HG03066 (cell line): Measurements from ENCODE around the gene TSNAXIP1.
"Not testable (repeated sequence)": the region's sequence is repeated elsewhere in the genome, so short reads cannot be mapped to it uniquely, and the experiment has no call there.

Experiments
- ATAC-seq: cut with Tn5 transposase; IDR thresholded peaks from one replicate; pipeline ENCODE4 v1.9.1; 2021; ENCODE audit warnings: low read depth; ENCODE audit not compliant: unreplicated experiment

TSNAXIP1 gene

GRCh38 chr16:67857547-67858233, 51.0 kb downstream of the TSNAXIP1 start:
- ATAC-seq: no peak

- no peak for ATAC-seq
Measured at GRCh38 chr16:67858500-67858899, 51.8 kb downstream of the TSNAXIP1 start.

GRCh38 chr16:67860589-67861398, 54.1 kb downstream of the TSNAXIP1 start:
- ATAC-seq: no peak

- no peak for ATAC-seq
Measured at GRCh38 chr16:67861877-67862276, 55.2 kb downstream of the TSNAXIP1 start.

- ATAC-seq: no peak
Measured at GRCh38 chr16:67862623-67863583, 56.2 kb downstream of the TSNAXIP1 start.

GRCh38 chr16:67864044-67864443, 57.4 kb downstream of the TSNAXIP1 start:
- ATAC-seq: not testable (repeated sequence)

- no peak for ATAC-seq
Measured at GRCh38 chr16:67864594-67864993, 57.9 kb downstream of the TSNAXIP1 start.

GRCh38 chr16:67865318-67865717, 58.6 kb downstream of the TSNAXIP1 start:
- ATAC-seq: no peak

GRCh38 chr16:67868290-67868689, 61.6 kb downstream of the TSNAXIP1 start:
- no peak for ATAC-seq

- no peak for ATAC-seq
Measured at GRCh38 chr16:67869653-67870052, 63.0 kb downstream of the TSNAXIP1 start.

GRCh38 chr16:67871256-67871655, 64.6 kb downstream of the TSNAXIP1 start:
- no peak for ATAC-seq

GRCh38 chr16:67872131-67872630, 65.5 kb downstream of the TSNAXIP1 start:
- no peak for ATAC-seq

- peak; percentile 63 for ATAC-seq
Measured at GRCh38 chr16:67872631-67873434, 66.1 kb downstream of the TSNAXIP1 start, which contains the start of gene EDC4. EDC4 (plus strand) TSS chr16:67873052; CDS start chr16:67873262, 210 bp downstream.

- no peak for ATAC-seq
Measured at GRCh38 chr16:67873435-67874370, 67.0 kb downstream of the TSNAXIP1 start.

- no peak for ATAC-seq
Measured at GRCh38 chr16:67874372-67874771, 67.7 kb downstream of the TSNAXIP1 start.

GRCh38 chr16:67877064-67877463, 70.4 kb downstream of the TSNAXIP1 start:
- no peak for ATAC-seq
